GM12892 (cell line): Measurements from ENCODE around the gene MMS22L.

Experiments
- POLR2A ChIP-seq: IDR thresholded peaks from 2 replicates; pipeline ENCODE4 v1.6.1; 2011; ENCODE audit warnings: low read depth, low read length, control low read depth
- POLR2AphosphoS5 ChIP-seq: IDR thresholded peaks from 2 replicates; pipeline ENCODE4 v1.6.1; 2011; ENCODE audit warnings: low read depth, low read length, control low read depth
- TAF1 ChIP-seq: IDR thresholded peaks from 2 replicates; pipeline ENCODE4 v1.6.1; 2011; ENCODE audit warnings: low read depth, mild to moderate bottlenecking, control low read depth, low read length, borderline replicate concordance

DNA sequence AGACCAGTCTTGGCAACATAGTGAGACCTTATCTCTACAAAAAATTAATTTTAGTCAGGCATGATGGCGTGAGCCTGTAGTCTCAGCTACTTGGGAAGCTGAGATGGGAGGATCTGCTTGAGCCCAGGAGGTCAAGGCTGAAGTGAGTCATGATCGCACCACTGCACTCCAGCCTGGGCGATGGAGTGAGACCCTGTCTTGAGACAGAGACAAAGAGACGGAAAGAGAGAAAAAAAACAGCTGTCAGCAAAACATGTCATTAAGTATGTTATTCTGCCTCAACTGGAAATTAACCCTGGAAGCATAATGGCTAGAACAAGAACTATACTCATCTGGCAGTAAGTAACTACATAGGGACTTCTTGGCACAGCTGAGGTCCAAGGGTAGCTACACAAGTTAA lies 7.2 kb downstream of the MMS22L start:
- TF ChIP-seq POLR2A, result no peak
- no peak for TF ChIP-seq POLR2AphosphoS5
- TF ChIP-seq TAF1, result no peak
